CD4-positive, alpha-beta T cell (primary cell): Measurements from ENCODE around the gene DNASE1L3. TPM values are rescaled to one million over a fixed set of nuclear protein-coding genes. Genes with fewer than 3 reads are reported as not detected.

ENCODE experiments used
- ATAC-seq: fragments of 200-7000 bp; cut with Tn5 transposase; one replicate; pipeline ENCODE4 v1.10.0; 2022; ENCODE audit warnings: mild to moderate bottlenecking; ENCODE audit not compliant: poor library complexity
- CTCF ChIA-PET: fragments of 350-600 bp; sonication (Branson Sonifier 250); formaldehyde crosslinking; loops from one replicate; lab custom pipeline; 2021; ENCODE audit warnings: antibody characterized with exemption, inconsistent platforms; lab: Charles Lee
- POLR2A ChIA-PET: fragments of 350-600 bp; sonication (Branson Sonifier 250); formaldehyde crosslinking; loops from one replicate; lab custom pipeline; 2021; ENCODE audit warnings: antibody characterized with exemption, inconsistent platforms; lab: Charles Lee
- DNase-seq, 14 experiments: peaks; one replicate each; pipeline ENCODE4 v3.0.0-alpha.2; 2013 to 2020; ENCODE audit warnings: mixed read lengths in 2 of 14
- H3K27ac ChIP-seq, 2 donors: one replicate each; pipeline versions ENCODE4 v1.5.1 to v1.7.0; 2013; ENCODE audit warnings: low read length in 2 of 2, low read depth in 1 of 2, mild to moderate bottlenecking in 1 of 2
- H3K27me3 ChIP-seq, 2 experiments: 1 replicate in 1 of 2; 2 replicates in 1 of 2; pipeline versions ENCODE4 v1.6.1 to v1.7.0; 2013; ENCODE audit warnings: low read length in 2 of 2, control low read depth in 1 of 2, mild to moderate bottlenecking in 1 of 2, moderate library complexity in 1 of 2; ENCODE audit not compliant: insufficient read depth in 2 of 2, control insufficient read depth in 1 of 2
- H3K36me3 ChIP-seq: one replicate; pipeline ENCODE4 v1.6.1; 2013; ENCODE audit warnings: low read length, control low read depth; ENCODE audit not compliant: insufficient read depth
- H3K4me1 ChIP-seq: one replicate; pipeline ENCODE4 v1.6.1; 2013; ENCODE audit warnings: low read length, control low read depth; ENCODE audit not compliant: insufficient read depth
- H3K4me3 ChIP-seq: one replicate; pipeline ENCODE4 v1.5.1; 2013; ENCODE audit warnings: mild to moderate bottlenecking, low read length, moderate library complexity
- H3K9me3 ChIP-seq, 2 experiments: 1 replicate in 1 of 2; 2 replicates in 1 of 2; pipeline versions ENCODE4 v1.6.1 to v1.7.0; 2013; ENCODE audit warnings: low read length in 2 of 2, mild to moderate bottlenecking in 2 of 2, control low read depth in 1 of 2, moderate library complexity in 1 of 2; ENCODE audit not compliant: control insufficient read depth in 1 of 2, insufficient read depth in 1 of 2
- H3K27ac Mint-ChIP-seq: one replicate; pipeline ENCODE4 v1.8.0; 2020; ENCODE audit warnings: mixed read lengths
- H3K27me3 Mint-ChIP-seq: one replicate; pipeline ENCODE4 v1.8.0; 2021; ENCODE audit warnings: mixed read lengths
- H3K36me3 Mint-ChIP-seq: one replicate; pipeline ENCODE4 v1.8.0; 2021; ENCODE audit warnings: low read depth, mixed read lengths
- H3K4me1 Mint-ChIP-seq: one replicate; pipeline ENCODE4 v1.8.0; 2021; ENCODE audit warnings: low read depth, mixed read lengths
- H3K4me3 Mint-ChIP-seq: one replicate; pipeline ENCODE4 v1.8.0; 2020; ENCODE audit warnings: mild to moderate bottlenecking, mixed read lengths
- H3K9me3 Mint-ChIP-seq: one replicate; pipeline ENCODE4 v1.8.0; 2020; ENCODE audit warnings: mixed read lengths
- CTCF ChIP-seq: fragments of 200-600 bp; IDR thresholded peaks from one replicate; pipeline ENCODE4 v1.8.0; 2022; ENCODE audit warnings: antibody characterized with exemption, mild to moderate bottlenecking
- intact Hi-C, 2 experiments: fragments of 100-400 bp; cut with DNase I in 1 of 2; cut with micrococcal nuclease in 1 of 2; formaldehyde crosslinking; loops; one replicate each; pipeline versions ENCODE4 v1.15.1 to v1.9.0; 2023 to 2025; cut with DNase I, micrococcal nuclease
- total RNA-seq, 174 experiments: library from RNA in 2 of 174; stranded (reverse) in 2 of 174; gene quantifications; one replicate each; pipeline ENCODE4 v1.2.3 and lab custom pipeline; 2021 to 2026

DNASE1L3 gene
- total RNA-seq, 2 experiments from 2014 or later, result 0.53 to 0.80 TPM

- intact Hi-C loops, result loop anchor here (2.0 to 5.0 kb wide), 3 partner anchors 41 to 167 kb away; partner anchors contain the start of gene FLNB (in 2 of the 2)
- no peak overlapping the region for H3K27ac Mint-ChIP-seq
Observed at GRCh38 chr3:58175437-58176184, 35.2 kb downstream of the DNASE1L3 start.

DNA sequence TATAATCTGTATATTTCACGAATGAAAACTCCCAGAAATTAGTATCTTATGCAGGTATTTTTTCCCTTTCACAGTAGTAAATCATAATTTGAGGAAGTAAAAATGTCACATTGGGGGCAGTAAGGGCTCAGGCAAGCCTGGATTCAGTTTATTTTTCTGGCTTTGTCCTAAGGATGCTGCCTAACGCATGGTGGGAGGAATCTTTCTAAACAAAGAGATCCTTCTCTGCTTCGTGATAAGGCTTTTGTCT is 35.7 kb downstream of the DNASE1L3 start:
- H3K4me3 ChIP-seq, result no peak overlapping the region
- ChIA-PET CTCF (no interaction called here), POLR2A (no interaction called here)
- Mint-ChIP-seq H3K4me3 (no peak overlapping the region), H3K9me3 (no peaks in the 10 kb centered on the region), H3K27me3 (no peaks in the 10 kb centered on the region), H3K36me3 (no peaks in the 10 kb centered on the region), H3K4me1 (peaks cover 13% of the 10 kb centered on the region), H3K27ac (no peak overlapping the region)
- H3K4me1 ChIP-seq, result peaks cover 19% of the 10 kb centered on the region
- ATAC-seq (no peak), DNase-seq (no peak)
- H3K27ac ChIP-seq, result no peak overlapping the region
- peaks cover 5% of the 10 kb centered on the region for H3K36me3 ChIP-seq
- no peaks in the 10 kb centered on the region for H3K9me3 ChIP-seq
- intact Hi-C loops, result loop anchor here (2.0 to 5.0 kb wide), 2 partner anchors 127 to 166 kb away; partner anchors contain the start of gene FLNB (in 2 of the 2)
- no peak for TF ChIP-seq CTCF
- peaks cover 0 to 5% of the 10 kb centered on the region in 2 experiments for H3K27me3 ChIP-seq

More at GRCh38 chr3:58175437-58176184, 35.2 kb downstream of the DNASE1L3 start:
- peaks cover 19% of the 10 kb centered on the region for H3K4me1 ChIP-seq
- ChIA-PET POLR2A (no interaction called here), CTCF (no interaction called here)
- no peaks in the 10 kb centered on the region for H3K9me3 Mint-ChIP-seq
- peaks cover 13% of the 10 kb centered on the region for H3K4me1 Mint-ChIP-seq
- no peaks in the 10 kb centered on the region for H3K9me3 ChIP-seq
- H3K36me3 ChIP-seq, result peaks cover 4% of the 10 kb centered on the region
- no peak for TF ChIP-seq CTCF
- no peak overlapping the region for H3K4me3 ChIP-seq
- H3K4me3 Mint-ChIP-seq, result no peak overlapping the region
- ATAC-seq (no peak), DNase-seq (no peak)
- H3K27me3 Mint-ChIP-seq, result no peaks in the 10 kb centered on the region
- H3K27ac ChIP-seq, result no peak overlapping the region
- H3K36me3 Mint-ChIP-seq, result no peaks in the 10 kb centered on the region
- H3K27me3 ChIP-seq, result peaks cover 0 to 5% of the 10 kb centered on the region in 2 experiments

DNA sequence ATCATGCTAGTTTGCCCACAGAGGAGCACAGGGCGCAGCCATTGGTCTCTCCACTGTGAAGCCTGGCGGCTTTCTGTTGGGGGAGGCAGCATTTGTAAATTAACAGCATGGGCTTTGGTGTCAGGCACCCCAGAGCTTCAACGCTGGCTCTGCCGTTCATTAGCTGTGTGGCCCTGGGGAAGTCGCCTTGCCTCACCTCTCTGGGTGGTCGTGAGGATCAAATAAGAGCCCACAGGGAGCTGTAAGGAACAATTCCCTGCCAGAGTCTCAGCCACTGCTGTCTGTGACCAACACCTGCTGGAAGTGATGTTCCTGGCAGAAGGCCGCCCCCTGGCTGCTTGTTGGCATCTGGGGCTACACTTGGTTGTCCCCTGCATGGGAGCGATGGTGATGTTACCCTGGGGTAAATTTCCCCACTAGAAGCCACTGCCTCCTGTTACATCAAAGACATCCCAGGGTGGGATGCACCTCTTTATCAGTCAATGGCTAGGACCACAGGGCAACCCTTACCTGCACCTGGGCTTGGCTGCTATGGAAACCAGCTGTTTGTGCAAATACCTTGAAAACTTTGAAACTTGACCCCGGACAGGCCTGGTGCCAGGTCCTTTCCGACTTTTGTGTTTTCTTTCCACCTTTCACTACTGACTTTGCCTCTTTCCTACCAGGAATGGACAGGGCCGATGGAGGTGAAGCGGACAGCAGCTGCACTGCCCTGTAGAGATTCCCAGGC is 36.9 kb downstream of the DNASE1L3 start:
- peak in 13 of 14 experiments; percentile 14 to 56 (median 32) for DNase-seq
- H3K36me3 ChIP-seq, result peaks cover 5% of the 10 kb centered on the region
- ChIA-PET POLR2A (interaction anchor here (0.9 kb wide), 1 partner anchor 165 kb away, joined by 3 read pairs; the partner anchor contains the start of gene FLNB), CTCF (interaction anchor here (1.3 kb wide), 1 partner anchor 165 kb away, joined by 5 read pairs; the partner anchor contains the start of gene FLNB)
- H3K4me3 ChIP-seq, result no peak overlapping the region
- ATAC-seq, result peak; percentile 40
- Mint-ChIP-seq H3K27ac (no peak overlapping the region), H3K4me1 (peaks cover 12% of the 10 kb centered on the region), H3K27me3 (no peaks in the 10 kb centered on the region), H3K4me3 (no peak overlapping the region), H3K9me3 (no peaks in the 10 kb centered on the region), H3K36me3 (peaks cover 7% of the 10 kb centered on the region)
- no peak for TF ChIP-seq CTCF
- intact Hi-C loops, result loop anchor here (2.0 kb wide), 1 partner anchor 165 kb away; the partner anchor contains the start of gene FLNB (in 2 of the 2)
- H3K27me3 ChIP-seq, result peaks cover 0 to 5% of the 10 kb centered on the region in 2 experiments
- H3K4me1 ChIP-seq, result peaks cover 16% of the 10 kb centered on the region
- H3K9me3 ChIP-seq, result no peaks in the 10 kb centered on the region
- no peak overlapping the region for H3K27ac ChIP-seq
